Hepatocyte (in vitro differentiated cells): ENCODE measurements around the gene SYNPO2.
"Not testable (repeated sequence)": the region's sequence is repeated elsewhere in the genome, so short reads cannot be mapped to it uniquely, and the experiment has no call there.

Source experiments
- EZH2 ChIP-seq: fragments of 200-600 bp; sonication (generic); IDR thresholded peaks from 2 replicates; pipeline ENCODE4 v1.6.1; 2016; ENCODE audit warnings: antibody characterized with exemption, mild to moderate bottlenecking, borderline replicate concordance
- EZH2phosphoT487 ChIP-seq: fragments of 200-600 bp; sonication (generic); IDR thresholded peaks from one replicate; pipeline ENCODE4 v1.6.1; 2018; ENCODE audit warnings: antibody characterized with exemption, mild to moderate bottlenecking, low read depth, moderate library complexity; ENCODE audit not compliant: unreplicated experiment, severe bottlenecking
- TF ChIP-seq, protein P1 (sequence below): fragments of 200-600 bp; sonication (generic); IDR thresholded peaks from 2 replicates; pipeline ENCODE4 v1.5.1; 2016; ENCODE audit warnings: antibody characterized with exemption, mild to moderate bottlenecking; ENCODE audit not compliant: poor library complexity

DNA sequence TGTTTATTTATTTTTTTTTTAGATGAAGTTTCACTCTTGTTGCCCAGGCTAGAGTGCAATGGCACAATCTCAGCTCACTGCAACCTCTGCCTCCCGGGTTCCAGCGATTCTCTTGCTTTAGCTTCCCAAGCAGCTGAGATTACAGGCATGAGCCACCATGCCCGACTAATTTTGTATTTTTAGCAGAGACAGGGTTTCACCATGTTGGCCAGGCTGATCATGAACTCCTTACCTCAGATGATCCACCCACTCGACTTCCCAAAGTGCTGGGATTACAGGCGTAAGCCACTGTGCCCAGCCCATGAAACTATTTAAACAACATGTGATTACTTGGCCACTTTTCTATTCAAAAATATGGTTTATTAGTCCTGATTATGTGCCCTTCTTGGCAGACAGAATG is 158.4 kb downstream of the SYNPO2 start:
- TF ChIP-seq, protein P1, sequence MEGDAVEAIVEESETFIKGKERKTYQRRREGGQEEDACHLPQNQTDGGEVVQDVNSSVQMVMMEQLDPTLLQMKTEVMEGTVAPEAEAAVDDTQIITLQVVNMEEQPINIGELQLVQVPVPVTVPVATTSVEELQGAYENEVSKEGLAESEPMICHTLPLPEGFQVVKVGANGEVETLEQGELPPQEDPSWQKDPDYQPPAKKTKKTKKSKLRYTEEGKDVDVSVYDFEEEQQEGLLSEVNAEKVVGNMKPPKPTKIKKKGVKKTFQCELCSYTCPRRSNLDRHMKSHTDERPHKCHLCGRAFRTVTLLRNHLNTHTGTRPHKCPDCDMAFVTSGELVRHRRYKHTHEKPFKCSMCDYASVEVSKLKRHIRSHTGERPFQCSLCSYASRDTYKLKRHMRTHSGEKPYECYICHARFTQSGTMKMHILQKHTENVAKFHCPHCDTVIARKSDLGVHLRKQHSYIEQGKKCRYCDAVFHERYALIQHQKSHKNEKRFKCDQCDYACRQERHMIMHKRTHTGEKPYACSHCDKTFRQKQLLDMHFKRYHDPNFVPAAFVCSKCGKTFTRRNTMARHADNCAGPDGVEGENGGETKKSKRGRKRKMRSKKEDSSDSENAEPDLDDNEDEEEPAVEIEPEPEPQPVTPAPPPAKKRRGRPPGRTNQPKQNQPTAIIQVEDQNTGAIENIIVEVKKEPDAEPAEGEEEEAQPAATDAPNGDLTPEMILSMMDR, result not testable (repeated sequence)
- TF ChIP-seq EZH2, EZH2phosphoT487: not testable (repeated sequence)
